ENCODE measurements around the gene TGFB1I1. TPM values are rescaled to one million over a fixed set of nuclear protein-coding genes. Genes with fewer than 3 reads are reported as not detected.

Gene TGFB1I1
- total and polyA plus RNA-seq, 4 experiments from 2014 or later: 0.42 to 0.57 (median 0.49) TPM; not detected in 1

DNA sequence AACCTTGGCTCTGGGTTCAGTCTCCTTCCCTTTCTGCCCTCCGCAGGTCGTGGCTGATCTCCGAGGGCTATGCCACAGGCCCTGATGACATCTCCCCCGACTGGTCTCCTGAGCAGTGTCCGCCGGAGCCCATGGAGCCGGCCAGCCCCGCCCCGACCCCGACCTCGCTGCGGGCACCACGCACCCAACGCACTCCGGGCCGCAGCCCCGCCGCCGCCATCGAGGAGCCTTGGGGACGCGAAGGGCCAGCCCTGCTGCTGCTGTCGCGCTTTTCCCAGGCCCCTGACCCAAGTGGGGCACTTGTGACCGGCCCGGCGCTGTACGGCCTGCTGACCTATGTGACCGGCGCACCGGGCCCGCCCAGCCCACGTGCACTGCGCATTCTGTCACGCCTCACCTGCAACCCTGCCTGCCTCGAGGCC lies 7.6 kb upstream of the TGFB1I1 start:
- no peaks in the 10 kb centered on the region for H3K9me3 ChIP-seq (ENCODE audit: control insufficient read depth in 1 of 2, low read length in 2 of 2)
- no peak overlapping the region for H3K27ac ChIP-seq (ENCODE audit: low read depth, low read length)
- ChIA-PET CTCF (ENCODE audit: partially characterized antibody) (no interaction called here), POLR2A (ENCODE audit: partially characterized antibody) (no interaction called here)
- no peaks in the 10 kb centered on the region for H3K27me3 Mint-ChIP-seq
- H3K4me1 ChIP-seq (ENCODE audit: insufficient read depth, low read length): peaks cover 38% of the 10 kb centered on the region
- H3K27me3 ChIP-seq (ENCODE audit: insufficient read depth, low read length): no peaks in the 10 kb centered on the region
- intact Hi-C loops (cut with micrococcal nuclease): no loop called here
- no peak for DNase-seq
- H3K4me3 Mint-ChIP-seq: no peak overlapping the region
- H3K36me3 Mint-ChIP-seq: peaks cover 21 to 29% of the 10 kb centered on the region in 2 donors
- H3K36me3 ChIP-seq (ENCODE audit: insufficient read depth, low read length): peaks cover 4% of the 10 kb centered on the region
- no peak overlapping the region for H3K27ac Mint-ChIP-seq
- no peak overlapping the region for H3K4me3 ChIP-seq (ENCODE audit: low read length in 2 of 2)
- peaks cover 25 to 35% (median 27%) of the 10 kb centered on the region in 4 donors for H3K4me1 Mint-ChIP-seq
- peaks cover 0 to 1% (median 0%) of the 10 kb centered on the region in 8 donors for H3K9me3 Mint-ChIP-seq

DNA sequence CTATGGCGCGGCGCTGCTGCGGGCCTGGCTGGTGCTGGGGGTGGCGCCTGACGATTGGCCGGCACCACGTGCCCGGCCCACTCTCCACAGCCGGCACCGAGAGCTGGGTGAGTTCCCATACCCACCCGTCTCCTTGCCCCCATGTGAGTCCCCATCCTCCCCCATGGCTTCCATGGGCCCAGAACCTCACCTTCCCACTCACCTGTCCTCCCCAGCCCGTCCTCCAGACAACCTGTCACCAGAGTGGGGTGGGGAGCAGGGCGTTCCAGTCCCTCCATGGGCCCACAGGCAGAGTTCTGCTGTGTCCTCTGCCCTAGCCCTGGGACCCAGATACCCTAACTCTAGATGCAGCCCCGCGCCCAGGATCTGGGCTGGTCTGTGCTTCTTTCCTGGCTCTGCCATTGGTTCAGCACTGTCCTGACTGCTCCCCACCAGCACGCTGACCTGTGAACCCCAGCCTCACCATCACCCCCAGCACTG lies 7.1 kb upstream of the TGFB1I1 start:
- H3K4me1 ChIP-seq (ENCODE audit: insufficient read depth, low read length): peaks cover 38% of the 10 kb centered on the region
- no peaks in the 10 kb centered on the region for H3K27me3 ChIP-seq (ENCODE audit: insufficient read depth, low read length)
- no peak overlapping the region for H3K4me3 ChIP-seq (ENCODE audit: low read length in 2 of 2)
- no peak for DNase-seq
- Mint-ChIP-seq H3K27ac (no peak overlapping the region), H3K9me3 (no peaks in the 10 kb centered on the region), H3K27me3 (no peaks in the 10 kb centered on the region), H3K36me3 (peaks cover 21 to 27% of the 10 kb centered on the region in 2 donors), H3K4me3 (no peak overlapping the region), H3K4me1 (peaks cover 24 to 35% (median 26%) of the 10 kb centered on the region in 4 donors)
- ChIA-PET CTCF (ENCODE audit: partially characterized antibody) (interaction anchor here (0.6 kb wide), 1 partner anchor 8 kb away, joined by 3 read pairs; no protein-coding TSS in a partner anchor), POLR2A (ENCODE audit: partially characterized antibody) (no interaction called here)
- intact Hi-C loops (cut with micrococcal nuclease): no loop called here
- H3K9me3 ChIP-seq (ENCODE audit: control insufficient read depth in 1 of 2, low read length in 2 of 2): no peaks in the 10 kb centered on the region
- no peak overlapping the region for H3K27ac ChIP-seq (ENCODE audit: low read depth, low read length)
- H3K36me3 ChIP-seq (ENCODE audit: insufficient read depth, low read length): peaks cover 4% of the 10 kb centered on the region

DNA sequence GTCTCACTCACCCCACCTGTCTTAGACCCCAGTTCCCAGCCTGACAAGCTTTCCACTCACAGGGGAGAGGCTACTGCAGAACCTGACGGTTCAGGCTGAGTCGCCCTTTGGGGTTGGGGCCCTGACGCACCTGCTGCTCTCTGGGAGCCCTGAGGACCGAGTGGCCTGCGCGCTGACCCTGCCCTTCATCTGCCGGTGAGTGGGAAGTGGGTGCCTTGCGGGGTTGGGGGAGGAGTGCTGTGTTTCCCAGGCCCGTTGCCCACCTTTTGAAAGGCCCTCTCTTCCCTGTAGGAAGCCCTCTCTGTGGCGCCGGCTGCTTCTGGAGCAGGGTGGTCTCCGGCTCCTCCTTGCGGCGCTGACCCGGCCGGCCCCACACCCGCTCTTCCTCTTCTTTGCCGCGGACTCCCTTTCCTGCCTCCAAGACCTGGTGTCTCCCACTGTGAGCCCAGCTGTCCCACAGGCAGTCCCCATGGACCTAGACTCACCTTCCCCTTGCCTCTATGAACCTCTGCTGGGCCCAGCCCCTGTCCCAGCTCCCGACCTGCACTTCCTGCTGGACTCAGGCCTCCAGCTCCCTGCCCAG lies 6.1 kb upstream of the TGFB1I1 start:
- CTCF ChIA-PET (ENCODE audit: partially characterized antibody): no interaction called here
- H3K4me1 ChIP-seq (ENCODE audit: insufficient read depth, low read length): peaks cover 27% of the 10 kb centered on the region
- H3K27ac ChIP-seq (ENCODE audit: low read depth, low read length): no peak overlapping the region
- no peaks in the 10 kb centered on the region for H3K9me3 ChIP-seq (ENCODE audit: control insufficient read depth in 1 of 2, low read length in 2 of 2)
- H3K9me3 Mint-ChIP-seq: no peaks in the 10 kb centered on the region
- POLR2A ChIA-PET (ENCODE audit: partially characterized antibody): interaction anchor here (1.4 kb wide), 1 partner anchor 42 kb away, joined by 4 read pairs; the partner anchor contains the start of gene RUSF1
- H3K4me3 ChIP-seq (ENCODE audit: low read length in 2 of 2): no peak overlapping the region
- intact Hi-C loops (cut with micrococcal nuclease): no loop called here
- no peak overlapping the region for H3K4me3 Mint-ChIP-seq
- H3K27me3 Mint-ChIP-seq: no peaks in the 10 kb centered on the region
- H3K36me3 Mint-ChIP-seq: peaks cover 21 to 26% of the 10 kb centered on the region in 2 donors
- H3K36me3 ChIP-seq (ENCODE audit: insufficient read depth, low read length): peaks cover 4% of the 10 kb centered on the region
- H3K27me3 ChIP-seq (ENCODE audit: insufficient read depth, low read length): no peaks in the 10 kb centered on the region
- peaks cover 15 to 28% (median 19%) of the 10 kb centered on the region in 4 donors for H3K4me1 Mint-ChIP-seq
- no peak for DNase-seq
- peak overlapping the region in 1 of 7 donors; percentile 68 for H3K27ac Mint-ChIP-seq

DNA sequence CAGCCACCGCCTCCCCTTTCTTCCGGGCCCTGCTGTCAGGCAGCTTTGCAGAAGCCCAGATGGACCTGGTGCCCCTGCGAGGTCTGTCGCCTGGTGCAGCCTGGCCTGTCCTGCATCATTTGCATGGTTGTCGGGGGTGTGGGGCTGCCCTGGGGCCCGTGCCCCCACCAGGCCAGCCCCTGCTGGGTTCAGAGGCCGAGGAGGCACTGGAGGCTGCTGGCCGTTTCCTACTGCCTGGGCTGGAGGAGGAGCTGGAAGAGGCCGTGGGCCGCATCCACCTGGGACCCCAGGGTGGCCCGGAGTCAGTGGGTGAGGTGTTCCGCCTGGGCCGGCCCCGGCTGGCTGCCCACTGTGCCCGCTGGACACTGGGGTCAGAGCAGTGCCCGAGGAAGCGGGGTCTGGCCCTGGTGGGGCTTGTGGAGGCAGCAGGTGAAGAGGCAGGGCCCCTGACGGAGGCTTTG lies 5.5 kb upstream of the TGFB1I1 start:
- Histone ChIP-seq H3K4me1 (ENCODE audit: insufficient read depth, low read length) (peaks cover 25% of the 10 kb centered on the region), H3K36me3 (ENCODE audit: insufficient read depth, low read length) (peaks cover 4% of the 10 kb centered on the region), H3K27me3 (ENCODE audit: insufficient read depth, low read length) (no peaks in the 10 kb centered on the region), H3K27ac (ENCODE audit: low read depth, low read length) (no peak overlapping the region), H3K9me3 (ENCODE audit: control insufficient read depth in 1 of 2, low read length in 2 of 2) (no peaks in the 10 kb centered on the region), H3K4me3 (ENCODE audit: low read length in 2 of 2) (no peak overlapping the region)
- ChIA-PET POLR2A (ENCODE audit: partially characterized antibody) (interaction anchor here (1.4 kb wide), 1 partner anchor 41 kb away, joined by 4 read pairs; the partner anchor contains the start of gene RUSF1), CTCF (ENCODE audit: partially characterized antibody) (no interaction called here)
- Mint-ChIP-seq H3K4me3 (no peak overlapping the region), H3K27me3 (no peaks in the 10 kb centered on the region), H3K27ac (peak overlapping the region in 1 of 7 donors; percentile 85), H3K4me1 (peaks cover 11 to 28% (median 17%) of the 10 kb centered on the region in 4 donors), H3K36me3 (peaks cover 21 to 26% of the 10 kb centered on the region in 2 donors), H3K9me3 (no peaks in the 10 kb centered on the region)
- DNase-seq: no peak
- intact Hi-C loops (cut with micrococcal nuclease): no loop called here

DNA sequence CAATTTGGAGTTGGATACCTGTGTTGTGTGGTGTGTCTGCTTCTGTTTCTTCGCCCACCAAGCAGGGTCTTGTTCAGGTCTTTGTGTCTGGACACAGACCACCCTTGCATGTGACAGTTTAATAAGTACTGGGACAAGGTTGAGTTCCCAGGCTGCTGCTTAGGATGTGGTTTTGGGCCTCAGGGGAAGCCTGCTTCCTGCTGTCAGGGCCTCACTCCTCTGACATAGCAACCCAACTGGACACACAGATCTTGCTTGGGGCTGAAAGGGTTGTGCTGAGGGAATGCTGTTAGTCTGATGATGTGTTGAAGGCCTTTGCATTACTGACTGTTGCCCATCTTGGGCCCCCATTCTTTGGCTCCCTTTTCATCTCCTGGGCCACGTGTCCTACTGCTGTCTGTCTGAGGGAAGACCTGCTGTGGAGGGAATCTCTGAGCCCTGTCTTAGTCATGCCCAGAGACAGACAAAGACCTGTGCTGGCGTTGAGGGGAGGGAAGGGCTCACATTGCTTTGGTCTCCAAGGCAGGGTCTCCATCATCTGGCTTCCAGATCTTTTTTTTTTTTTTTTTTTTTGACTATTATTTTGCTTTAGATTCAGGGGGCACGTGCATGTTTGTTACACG lies 4.7 kb upstream of the TGFB1I1 start:
- peak overlapping the region in 4 of 7 donors; percentile 37 to 85 (median 67) for H3K27ac Mint-ChIP-seq
- intact Hi-C loops (cut with micrococcal nuclease): no loop called here
- Histone ChIP-seq H3K27ac (ENCODE audit: low read depth, low read length) (no peak overlapping the region), H3K4me1 (ENCODE audit: insufficient read depth, low read length) (peaks cover 31% of the 10 kb centered on the region), H3K9me3 (ENCODE audit: control insufficient read depth in 1 of 2, low read length in 2 of 2) (no peaks in the 10 kb centered on the region), H3K4me3 (ENCODE audit: low read length in 2 of 2) (no peak overlapping the region), H3K27me3 (ENCODE audit: insufficient read depth, low read length) (no peaks in the 10 kb centered on the region), H3K36me3 (ENCODE audit: insufficient read depth, low read length) (peaks cover 4% of the 10 kb centered on the region)
- DNase-seq: no peak
- H3K27me3 Mint-ChIP-seq: no peaks in the 10 kb centered on the region
- ChIA-PET CTCF (ENCODE audit: partially characterized antibody) (no interaction called here), POLR2A (ENCODE audit: partially characterized antibody) (no interaction called here)
- H3K4me1 Mint-ChIP-seq: peaks cover 12 to 28% (median 17%) of the 10 kb centered on the region in 4 donors
- H3K9me3 Mint-ChIP-seq: no peaks in the 10 kb centered on the region
- H3K36me3 Mint-ChIP-seq: peaks cover 21 to 26% of the 10 kb centered on the region in 2 donors
- peak overlapping the region in 1 of 8 donors; percentile 46 for H3K4me3 Mint-ChIP-seq

DNA sequence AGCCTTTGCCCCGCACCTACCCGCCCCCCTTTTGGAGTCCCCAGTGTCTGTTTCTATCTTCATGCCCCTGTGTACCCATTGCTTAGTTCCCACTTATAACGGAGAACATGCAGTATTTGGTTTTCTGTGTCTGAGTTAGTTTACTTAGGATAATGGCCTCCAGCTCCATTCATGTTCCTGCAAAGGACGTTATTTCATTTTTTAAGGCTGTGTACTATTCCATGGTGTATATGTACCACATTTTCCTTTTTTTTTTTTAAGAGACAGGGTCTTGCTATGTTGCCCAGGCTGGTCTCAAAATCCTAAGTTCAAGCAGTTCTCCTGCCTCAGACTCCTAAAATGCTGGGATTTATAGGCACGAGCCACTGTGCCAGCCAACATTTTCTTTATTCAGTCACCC lies 4.1 kb upstream of the TGFB1I1 start:
- CTCF ChIA-PET (ENCODE audit: partially characterized antibody): no interaction called here
- DNase-seq: no peak
- Histone ChIP-seq H3K27ac (ENCODE audit: low read depth, low read length) (no peak overlapping the region), H3K9me3 (ENCODE audit: control insufficient read depth in 1 of 2, low read length in 2 of 2) (no peaks in the 10 kb centered on the region), H3K4me1 (ENCODE audit: insufficient read depth, low read length) (peaks cover 37% of the 10 kb centered on the region), H3K4me3 (ENCODE audit: low read length in 2 of 2) (no peak overlapping the region), H3K27me3 (ENCODE audit: insufficient read depth, low read length) (no peaks in the 10 kb centered on the region), H3K36me3 (ENCODE audit: insufficient read depth, low read length) (peaks cover 4% of the 10 kb centered on the region)
- Mint-ChIP-seq H3K4me3 (no peak overlapping the region), H3K27me3 (peaks cover 0 to 5% of the 10 kb centered on the region in 2 donors), H3K27ac (peak overlapping the region in 2 of 7 donors; percentile 47 to 82), H3K4me1 (peaks cover 18 to 30% (median 20%) of the 10 kb centered on the region in 4 donors), H3K9me3 (no peaks in the 10 kb centered on the region), H3K36me3 (peaks cover 19 to 22% of the 10 kb centered on the region in 2 donors)
- POLR2A ChIA-PET (ENCODE audit: partially characterized antibody): interaction anchor here (1.0 to 1.6 kb wide), 3 partner anchors 9 to 245 kb away, joined by 3 to 5 read pairs (median 3); partner anchors contain the start of gene RUSF1
- intact Hi-C loops (cut with micrococcal nuclease): no loop called here

DNA sequence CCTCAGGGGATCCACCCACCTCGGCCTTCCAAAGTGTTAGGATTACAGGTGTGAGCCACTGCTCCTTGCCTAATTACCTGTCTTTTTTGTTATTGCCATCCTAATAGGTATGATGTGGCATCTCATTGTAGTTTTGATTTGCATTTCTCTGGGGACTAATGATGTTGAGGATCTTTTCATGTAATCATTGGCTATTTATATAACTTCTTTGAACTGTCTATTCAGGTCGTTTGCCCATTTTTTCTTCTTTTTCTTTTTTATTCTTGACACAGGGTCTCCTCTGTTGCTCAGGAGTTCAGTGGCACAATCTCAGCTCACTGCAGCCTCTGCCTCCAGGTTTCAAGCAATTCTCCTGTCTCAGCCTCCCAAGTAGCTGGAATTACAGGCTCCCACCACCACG lies 1.3 kb upstream of the TGFB1I1 start:
- peaks cover 37% of the 10 kb centered on the region for H3K4me1 ChIP-seq (ENCODE audit: insufficient read depth, low read length)
- intact Hi-C loops (cut with micrococcal nuclease): no loop called here
- no peaks in the 10 kb centered on the region for H3K9me3 ChIP-seq (ENCODE audit: control insufficient read depth in 1 of 2, low read length in 2 of 2)
- Mint-ChIP-seq H3K9me3 (no peaks in the 10 kb centered on the region), H3K27me3 (peaks cover 0 to 13% of the 10 kb centered on the region in 2 donors), H3K4me3 (no peak overlapping the region), H3K36me3 (peaks cover 2 to 7% of the 10 kb centered on the region in 2 donors), H3K4me1 (peaks cover 18 to 32% (median 24%) of the 10 kb centered on the region in 4 donors), H3K27ac (peak overlapping the region in 1 of 7 donors; percentile 30)
- no peak overlapping the region for H3K4me3 ChIP-seq (ENCODE audit: low read length in 2 of 2)
- ChIA-PET CTCF (ENCODE audit: partially characterized antibody) (interaction anchor here (3.9 kb wide), 1 partner anchor 10 kb away, joined by 18 read pairs; no protein-coding TSS in a partner anchor), POLR2A (ENCODE audit: partially characterized antibody) (interaction anchor here (1.6 kb wide), 1 partner anchor 17 kb away, joined by 5 read pairs; no protein-coding TSS in a partner anchor)
- no peak overlapping the region for H3K27ac ChIP-seq (ENCODE audit: low read depth, low read length)
- no peaks in the 10 kb centered on the region for H3K27me3 ChIP-seq (ENCODE audit: insufficient read depth, low read length)
- no peak for DNase-seq
- H3K36me3 ChIP-seq (ENCODE audit: insufficient read depth, low read length): peaks cover 2% of the 10 kb centered on the region

Data from CD4-positive, alpha-beta memory T cell (primary cell).